ENCODE results near the gene OR3A1.
"Not testable (repeated sequence)": the region's sequence is repeated elsewhere in the genome, so short reads cannot be mapped to it uniquely, and the experiment has no call there.

The OR3A1 gene

DNA sequence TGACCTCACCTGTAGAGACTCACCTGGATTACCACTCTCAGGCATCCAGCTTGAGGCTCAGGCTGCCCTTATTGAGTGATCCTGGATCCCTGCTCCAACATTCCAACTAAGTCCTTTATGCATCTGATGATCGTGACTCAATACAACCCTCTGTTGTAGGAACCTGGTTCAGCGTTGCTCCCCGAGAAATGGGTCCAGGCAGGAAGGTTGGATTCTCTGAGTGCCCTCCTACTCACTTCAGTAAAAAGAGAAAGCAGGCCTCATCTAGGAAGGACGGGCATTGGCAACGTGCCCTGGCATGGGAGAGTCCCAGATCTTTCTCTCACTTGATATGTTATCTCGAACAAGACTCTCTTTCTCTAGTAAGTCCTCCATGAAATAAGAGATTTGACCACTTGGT, at the start of gene OR3A1:
TSS of gene OR3A1 (minus strand) at position 101 of the 400 bp plus-strand sequence. CDS start 5,778 bp downstream, outside the sequence.
- DNase-seq, result no peak

DNA sequence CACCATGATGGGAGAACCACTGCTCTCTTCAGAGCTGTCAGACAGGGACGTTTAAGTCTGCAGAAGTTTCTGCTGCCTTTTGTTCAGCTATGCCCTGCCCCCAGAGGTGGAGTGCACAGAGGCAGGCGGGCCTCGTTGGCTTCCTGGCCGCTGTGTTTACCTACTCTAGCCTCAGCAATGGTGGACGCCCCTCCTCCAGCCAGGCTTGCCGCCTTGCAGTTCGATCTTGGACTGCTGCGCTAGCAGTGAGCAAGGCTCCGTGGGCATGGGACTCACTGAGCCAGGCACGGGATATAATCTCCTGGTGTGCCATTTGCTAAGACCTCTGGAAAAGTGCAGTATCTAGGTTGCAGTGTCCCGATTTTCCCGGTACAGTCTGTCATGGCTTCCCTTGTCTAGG, 44.6 kb upstream of the OR3A1 start:
- not testable (repeated sequence) for DNase-seq

- no peak for DNase-seq
Observed at GRCh38 chr17:3335876-3336275, 37.7 kb upstream of the OR3A1 start.

DNA sequence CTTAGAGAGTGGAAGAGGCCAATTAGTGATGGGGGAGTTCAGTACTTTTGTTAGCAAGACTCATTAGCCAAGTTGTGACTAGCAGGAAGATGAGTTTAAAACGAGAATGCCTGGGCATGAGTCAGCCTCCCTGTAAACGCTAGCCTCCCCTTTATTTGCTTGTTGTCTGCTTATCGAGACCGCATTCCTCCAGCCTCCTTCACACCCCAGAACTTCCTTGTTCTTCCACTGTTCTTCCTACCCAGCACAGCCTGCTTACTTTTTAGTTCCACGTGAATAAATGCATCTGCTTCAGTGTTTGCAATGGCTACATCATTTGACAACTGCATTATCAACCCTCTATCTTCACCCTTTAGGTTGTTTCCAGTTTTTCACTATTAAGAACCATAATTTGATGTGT, 20.2 kb upstream of the OR3A1 start:
- DNase-seq, result no peak

DNA sequence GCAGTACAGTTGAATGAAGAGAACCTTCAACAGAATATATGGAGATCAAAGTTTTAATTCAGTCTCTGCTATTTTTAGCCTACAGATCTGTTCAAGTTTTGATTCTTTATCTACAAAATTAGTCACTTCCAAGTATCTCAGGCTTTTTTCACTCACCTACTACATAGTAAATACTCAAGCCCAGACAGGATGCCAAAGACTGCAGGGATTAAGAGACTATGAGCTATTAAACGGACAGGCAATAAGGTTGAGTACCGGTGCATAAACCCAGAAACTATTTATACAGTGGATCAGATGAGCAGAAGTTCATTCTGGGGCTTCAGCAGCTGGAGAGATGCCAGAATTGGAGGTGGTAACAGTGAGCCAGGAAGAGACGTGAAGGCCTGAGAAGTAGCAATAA, 18.7 kb upstream of the OR3A1 start:
- DNase-seq, result no peak

DNA sequence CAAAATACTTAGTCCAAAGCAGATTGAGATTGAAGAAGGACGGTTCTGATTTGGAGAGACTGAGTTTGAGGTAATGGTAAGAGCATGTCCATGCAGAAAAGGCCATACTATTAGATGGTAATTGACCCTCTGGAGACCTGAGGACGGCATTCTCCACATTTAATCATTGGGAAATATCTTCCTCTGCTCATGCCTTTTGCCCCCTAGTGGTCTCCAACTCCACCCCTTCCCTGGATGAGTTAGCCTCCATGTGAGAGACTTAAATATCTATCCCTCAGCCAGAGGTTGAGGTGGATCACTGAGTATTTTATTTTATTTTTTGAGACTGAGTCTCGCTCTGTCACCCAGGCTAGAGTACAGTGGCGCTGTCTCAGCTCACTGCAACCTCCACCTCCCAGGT, 10.4 kb upstream of the OR3A1 start:
- no peak for DNase-seq

GRCh38 chr17:3295632-3296031, 2.5 kb downstream of the OR3A1 start:
- DNase-seq, result no peak

- not testable (repeated sequence) for DNase-seq
Observed at GRCh38 chr17:3293548-3293947, 4.6 kb downstream of the OR3A1 start.

GRCh38 chr17:3282901-3283300, 15.3 kb downstream of the OR3A1 start:
- no peak for DNase-seq

GRCh38 chr17:3276126-3276525, 22.0 kb downstream of the OR3A1 start:
- DNase-seq, result no peak

GRCh38 chr17:3271072-3271848, 26.9 kb downstream of the OR3A1 start:
- peak; percentile 47 for DNase-seq

DNA sequence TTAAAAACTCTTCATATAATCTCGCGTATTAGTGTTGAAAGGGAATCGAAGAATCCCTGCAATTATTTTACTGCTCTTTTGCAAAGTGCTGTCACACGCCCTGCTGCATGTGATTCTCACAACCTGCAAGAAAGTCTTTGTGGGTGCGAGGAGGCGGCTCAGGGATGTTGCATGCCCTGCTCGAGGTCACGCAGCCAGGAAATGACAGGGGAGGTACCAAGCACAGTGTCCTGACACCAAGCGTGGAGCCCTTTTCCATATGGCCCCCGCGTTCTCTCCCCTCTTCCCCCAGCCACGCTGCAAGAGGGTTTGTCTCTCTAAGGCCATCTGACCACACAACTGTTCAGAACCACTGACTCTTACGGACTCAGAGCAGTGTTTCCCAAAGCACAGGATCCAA, 37.6 kb downstream of the OR3A1 start:
- no peak for DNase-seq

GRCh38 chr17:3260163-3260562, 38.0 kb downstream of the OR3A1 start:
- no peak for DNase-seq

DNA sequence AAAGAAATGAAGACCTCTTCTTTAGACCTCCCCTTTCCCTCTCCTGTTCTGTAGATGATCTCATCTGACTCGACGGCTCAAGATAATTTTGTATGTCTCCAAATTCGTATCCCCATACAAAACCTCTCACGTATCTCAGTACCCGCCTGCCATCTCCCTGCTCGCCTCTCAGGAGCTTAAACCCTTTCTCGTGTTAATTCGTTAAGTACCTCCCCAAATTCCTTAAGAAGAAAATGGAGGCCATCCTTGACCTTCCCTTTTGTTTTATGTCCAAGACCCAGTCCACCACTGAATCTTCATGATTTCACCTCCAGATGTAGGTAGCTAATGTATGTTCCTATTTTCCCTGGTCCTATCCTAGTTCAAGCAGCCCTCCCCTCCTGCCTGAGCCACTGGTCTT, 41.6 kb downstream of the OR3A1 start:
- DNase-seq, result no peak

GRCh38 chr17:3249013-3249412, 49.1 kb downstream of the OR3A1 start:
- not testable (repeated sequence) for DNase-seq

GRCh38 chr17:3244841-3245240, 53.3 kb downstream of the OR3A1 start:
- peak; percentile 16 for DNase-seq

DNA sequence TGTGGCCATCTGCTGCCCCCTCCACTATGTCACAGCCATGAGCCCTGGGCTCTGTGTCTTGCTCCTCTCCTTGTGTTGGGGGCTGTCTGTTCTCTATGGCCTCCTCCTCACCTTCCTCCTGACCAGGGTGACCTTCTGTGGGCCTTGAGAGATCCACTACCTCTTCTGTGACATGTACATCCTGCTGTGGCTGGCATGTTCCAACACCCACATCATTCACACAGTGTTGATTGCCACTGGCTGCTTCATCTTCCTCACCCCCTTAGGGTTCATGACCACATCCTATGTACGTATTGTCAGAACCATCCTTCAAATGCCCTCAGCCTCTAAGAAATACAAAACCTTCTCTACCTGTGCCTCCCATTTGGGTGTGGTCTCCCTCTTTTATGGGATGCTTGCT, 57.1 kb downstream of the OR3A1 start:
- not testable (repeated sequence) for DNase-seq

Data from MV-4-11 (cell line).